Hepatocyte (in vitro differentiated cells): ENCODE measurements around the gene SLC14A1. TPM values are rescaled to one million over a fixed set of nuclear protein-coding genes. Genes with fewer than 3 reads are reported as not detected.

Source experiments
- DNase-seq: peaks from one replicate; pipeline ENCODE4 v3.0.0-alpha.2; 2016; ENCODE audit warnings: low spot score
- H2AFZ ChIP-seq: fragments of 200-600 bp; sonication (generic); 2 replicates; pipeline ENCODE4 v1.6.0; 2016; ENCODE audit warnings: antibody characterized with exemption, mild to moderate bottlenecking
- H3K27ac ChIP-seq: fragments of 200-600 bp; sonication (generic); 2 replicates; pipeline ENCODE4 v1.5.1; 2016; ENCODE audit warnings: mild to moderate bottlenecking
- H3K27me3 ChIP-seq: fragments of 200-600 bp; sonication (generic); 2 replicates; pipeline ENCODE4 v1.6.1; 2016
- H3K36me3 ChIP-seq: fragments of 200-600 bp; sonication (generic); replicated peaks from 2 replicates; pipeline ENCODE4 v1.5.1; 2016; ENCODE audit warnings: low read depth; ENCODE audit not compliant: insufficient read depth
- H3K4me1 ChIP-seq: fragments of 200-600 bp; sonication (generic); 2 replicates; pipeline ENCODE4 v1.5.1; 2016; ENCODE audit warnings: mild to moderate bottlenecking, moderate library complexity; ENCODE audit not compliant: insufficient read depth
- H3K4me2 ChIP-seq: fragments of 200-600 bp; sonication (generic); 2 replicates; pipeline ENCODE4 v1.6.0; 2016
- H3K4me3 ChIP-seq: fragments of 200-600 bp; sonication (generic); 2 replicates; pipeline ENCODE4 v1.5.1; 2016; ENCODE audit warnings: mild to moderate bottlenecking
- H3K79me2 ChIP-seq: fragments of 200-600 bp; sonication (generic); 2 replicates; pipeline ENCODE4 v1.6.0; 2017; ENCODE audit warnings: mild to moderate bottlenecking
- H3K9me2 ChIP-seq: fragments of 200-600 bp; sonication (generic); replicated peaks from 2 replicates; pipeline ENCODE4 v1.6.0; 2017; ENCODE audit warnings: mild to moderate bottlenecking; ENCODE audit not compliant: insufficient read depth
- H3K9me3 ChIP-seq: fragments of 200-600 bp; sonication (generic); 2 replicates; pipeline ENCODE4 v1.5.1; 2016; ENCODE audit warnings: low read depth, mild to moderate bottlenecking
- H4K20me1 ChIP-seq: fragments of 200-600 bp; sonication (generic); 2 replicates; pipeline ENCODE4 v1.6.0; 2016; ENCODE audit warnings: mild to moderate bottlenecking; ENCODE audit not compliant: insufficient read depth, poor library complexity, severe bottlenecking
- EZH2 ChIP-seq: fragments of 200-600 bp; sonication (generic); IDR thresholded peaks from 2 replicates; pipeline ENCODE4 v1.6.1; 2016; ENCODE audit warnings: antibody characterized with exemption, mild to moderate bottlenecking, borderline replicate concordance
- EZH2phosphoT487 ChIP-seq: fragments of 200-600 bp; sonication (generic); IDR thresholded peaks from one replicate; pipeline ENCODE4 v1.6.1; 2018; ENCODE audit warnings: antibody characterized with exemption, mild to moderate bottlenecking, low read depth, moderate library complexity; ENCODE audit not compliant: unreplicated experiment, severe bottlenecking
- WGBS: methylation state at CpG from one replicate; pipeline ENCODE4 v1.1.6; 2016; ENCODE audit warnings: low lambda C conversion rate; ENCODE audit errors: missing lambda C conversion rate; 5-methylcytosine and 5-hydroxymethylcytosine counted together
- polyA plus RNA-seq: library from polyadenylated mRNA; unstranded; fragments of >200 nt; fragmentation: Nextera tagmentation; extraction: Ambion mirVana; gene quantifications from 2 replicates; pipeline ENCODE4 v1.2.1, GENCODE V29; 2016
- total RNA-seq: library from RNA; depleted of rRNA; stranded (reverse); fragments of >200 nt; gene quantifications from 2 replicates; pipeline ENCODE4 v1.2.3, GENCODE V29; 2014
- TF ChIP-seq, protein P1 (sequence below): fragments of 200-600 bp; sonication (generic); IDR thresholded peaks from 2 replicates; pipeline ENCODE4 v1.5.1; 2016; ENCODE audit warnings: antibody characterized with exemption, mild to moderate bottlenecking; ENCODE audit not compliant: poor library complexity

SLC14A1 gene
- total and polyA plus RNA-seq, 2 experiments from 2014 or later = 0.98 to 4.1 TPM

DNA sequence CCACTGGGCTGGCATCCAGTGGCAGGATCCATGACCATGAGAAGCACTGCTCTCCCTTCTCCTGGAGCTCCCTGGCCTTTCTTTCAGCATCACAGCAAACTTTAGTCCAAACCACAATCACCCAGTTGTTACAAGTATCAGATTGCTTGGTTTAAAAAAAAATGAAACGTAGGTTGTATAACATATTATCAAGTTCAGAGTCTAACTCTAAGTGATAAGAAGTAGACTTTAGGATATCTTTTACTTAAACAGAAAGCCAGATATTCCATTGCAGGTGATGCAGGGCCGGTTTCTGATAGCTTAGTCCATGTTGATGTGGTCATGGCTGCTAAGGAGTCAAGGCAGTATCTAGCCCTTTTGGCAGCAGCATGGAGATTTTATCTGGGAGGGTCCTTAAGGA lies 24.5 kb downstream of the SLC14A1 start:
- Histone ChIP-seq H3K9me2 (no peaks in the 10 kb centered on the region), H2AFZ (no peak overlapping the region), H3K4me2 (no peak overlapping the region), H3K27ac (no peak overlapping the region), H3K4me3 (no peak overlapping the region), H3K9me3 (no peaks in the 10 kb centered on the region), H3K27me3 (no peaks in the 10 kb centered on the region), H3K36me3 (no peaks in the 10 kb centered on the region), H3K79me2 (no peaks in the 10 kb centered on the region), H4K20me1 (no peaks in the 10 kb centered on the region), H3K4me1 (peaks cover 5% of the 10 kb centered on the region)
- no peak for DNase-seq
- no peak for TF ChIP-seq EZH2phosphoT487
- TF ChIP-seq, protein P1, sequence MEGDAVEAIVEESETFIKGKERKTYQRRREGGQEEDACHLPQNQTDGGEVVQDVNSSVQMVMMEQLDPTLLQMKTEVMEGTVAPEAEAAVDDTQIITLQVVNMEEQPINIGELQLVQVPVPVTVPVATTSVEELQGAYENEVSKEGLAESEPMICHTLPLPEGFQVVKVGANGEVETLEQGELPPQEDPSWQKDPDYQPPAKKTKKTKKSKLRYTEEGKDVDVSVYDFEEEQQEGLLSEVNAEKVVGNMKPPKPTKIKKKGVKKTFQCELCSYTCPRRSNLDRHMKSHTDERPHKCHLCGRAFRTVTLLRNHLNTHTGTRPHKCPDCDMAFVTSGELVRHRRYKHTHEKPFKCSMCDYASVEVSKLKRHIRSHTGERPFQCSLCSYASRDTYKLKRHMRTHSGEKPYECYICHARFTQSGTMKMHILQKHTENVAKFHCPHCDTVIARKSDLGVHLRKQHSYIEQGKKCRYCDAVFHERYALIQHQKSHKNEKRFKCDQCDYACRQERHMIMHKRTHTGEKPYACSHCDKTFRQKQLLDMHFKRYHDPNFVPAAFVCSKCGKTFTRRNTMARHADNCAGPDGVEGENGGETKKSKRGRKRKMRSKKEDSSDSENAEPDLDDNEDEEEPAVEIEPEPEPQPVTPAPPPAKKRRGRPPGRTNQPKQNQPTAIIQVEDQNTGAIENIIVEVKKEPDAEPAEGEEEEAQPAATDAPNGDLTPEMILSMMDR = no peak
- no peak for TF ChIP-seq EZH2
- WGBS = 40% methylated on average over 2 of the region's 2 CpGs

DNA sequence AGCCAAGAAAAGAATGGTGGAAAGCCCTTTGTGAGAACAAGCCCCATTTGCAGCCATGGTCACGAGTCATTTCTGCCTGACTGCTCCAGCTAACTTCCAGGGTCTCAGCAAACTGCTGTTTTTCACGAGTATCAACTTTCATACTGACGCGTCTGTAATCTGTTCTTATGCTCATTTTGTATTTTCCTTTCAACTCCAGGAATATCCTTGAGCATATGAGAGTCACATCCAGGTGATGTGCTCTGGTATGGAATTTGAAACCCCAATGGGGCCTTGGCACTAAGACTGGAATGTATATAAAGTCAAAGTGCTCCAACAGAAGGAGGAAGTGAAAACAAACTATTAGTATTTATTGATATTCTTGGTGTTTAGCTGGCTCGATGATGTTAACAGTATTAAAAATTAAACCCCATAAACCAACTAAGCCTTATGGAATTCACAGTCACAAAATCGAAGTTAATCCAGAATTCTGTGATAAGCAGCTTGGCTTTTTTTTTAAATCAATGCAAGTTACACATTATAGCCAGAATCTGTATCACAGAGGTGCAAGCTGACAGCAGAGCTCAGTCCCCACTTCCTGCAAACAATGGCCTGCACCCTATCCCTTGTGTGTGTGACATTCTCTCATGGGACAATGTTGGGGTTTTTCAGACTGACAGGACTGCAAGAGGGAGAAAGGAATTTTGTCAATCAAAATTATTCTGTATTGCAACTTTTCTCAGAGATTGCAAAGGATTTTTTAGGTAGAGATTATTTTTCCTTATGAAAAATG lies 26.1 kb downstream of the SLC14A1 start:
- no peak for DNase-seq
- TF ChIP-seq EZH2 = no peak
- TF ChIP-seq, protein P1 = no peak
- TF ChIP-seq EZH2phosphoT487 = no peak
- H3K9me3 ChIP-seq = no peaks in the 10 kb centered on the region

DNA sequence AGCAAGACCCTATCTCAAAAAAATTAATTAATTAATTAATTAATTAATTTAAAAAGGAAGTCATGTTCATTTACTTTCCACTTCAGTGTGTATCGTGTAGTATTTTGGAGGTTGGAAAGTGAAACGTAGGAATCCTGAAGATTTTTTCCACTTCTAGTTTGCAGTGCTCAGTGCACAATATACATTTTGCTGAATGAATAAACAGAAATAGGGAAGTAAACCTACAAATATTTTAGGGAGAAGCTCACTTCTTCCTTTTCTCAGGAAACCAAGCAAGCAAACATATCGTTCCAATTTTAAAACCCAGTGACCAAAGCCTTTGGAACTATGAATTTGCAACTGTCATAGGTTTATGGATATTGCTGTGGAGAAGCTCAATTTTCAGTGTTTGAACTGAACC lies 27.8 kb downstream of the SLC14A1 start:
- Histone ChIP-seq H4K20me1 (no peaks in the 10 kb centered on the region), H3K79me2 (no peaks in the 10 kb centered on the region), H3K4me1 (no peaks in the 10 kb centered on the region), H3K4me3 (no peak overlapping the region), H3K9me2 (no peaks in the 10 kb centered on the region), H3K27ac (no peak overlapping the region), H3K27me3 (no peaks in the 10 kb centered on the region), H3K4me2 (no peak overlapping the region), H3K36me3 (no peaks in the 10 kb centered on the region), H2AFZ (no peak overlapping the region), H3K9me3 (no peaks in the 10 kb centered on the region)
- TF ChIP-seq EZH2phosphoT487 (no peak), EZH2 (no peak)
- TF ChIP-seq, protein P1 = no peak
- DNase-seq = no peak
- WGBS = 89% methylated on average over 3 of the region's 3 CpGs

More for the DNA sequence above, 26.1 kb downstream of the SLC14A1 start:
- peaks cover 5% of the 10 kb centered on the region for H3K4me1 ChIP-seq
- no peaks in the 10 kb centered on the region for H3K79me2 ChIP-seq
- no peaks in the 10 kb centered on the region for H4K20me1 ChIP-seq
- H2AFZ ChIP-seq = no peak overlapping the region
- 75% methylated on average over 6 of the region's 6 CpGs for WGBS
- H3K4me3 ChIP-seq = no peak overlapping the region
- no peaks in the 10 kb centered on the region for H3K9me2 ChIP-seq
- no peak overlapping the region for H3K27ac ChIP-seq
- no peak overlapping the region for H3K4me2 ChIP-seq
- no peaks in the 10 kb centered on the region for H3K27me3 ChIP-seq
- no peaks in the 10 kb centered on the region for H3K36me3 ChIP-seq
